Activated CD8-positive, alpha-beta T cell treated with anti-CD3 and anti-CD28 coated beads for 36 hours (primary cell): Measurements from ENCODE around the gene NTRK1. TPM values are rescaled to one million over a fixed set of nuclear protein-coding genes. Genes with fewer than 3 reads are reported as not detected.

ENCODE experiments used
- ATAC-seq: fragments of 200-7000 bp; cut with Tn5 transposase; one replicate; pipeline ENCODE4 v1.10.0; 2021; ENCODE audit warnings: mild to moderate bottlenecking, moderate library complexity
- CTCF ChIA-PET: fragments of 350-600 bp; sonication (Branson Sonifier 250); formaldehyde crosslinking; loops from one replicate; lab custom pipeline; 2021; ENCODE audit warnings: antibody characterized with exemption; lab: Charles Lee
- POLR2A ChIA-PET: fragments of 350-600 bp; sonication (Branson Sonifier 250); formaldehyde crosslinking; loops from one replicate; lab custom pipeline; 2021; ENCODE audit warnings: antibody characterized with exemption; lab: Charles Lee
- DNase-seq: peaks from one replicate; pipeline ENCODE4 v3.0.0-alpha.2; 2020
- H3K27ac Mint-ChIP-seq: one replicate; pipeline ENCODE4 v1.8.0; 2021; ENCODE audit warnings: mild to moderate bottlenecking, mixed read lengths
- H3K27me3 Mint-ChIP-seq: one replicate; pipeline ENCODE4 v1.8.0; 2021; ENCODE audit warnings: mixed read lengths
- H3K36me3 Mint-ChIP-seq: one replicate; pipeline ENCODE4 v1.8.0; 2021; ENCODE audit warnings: low read depth, mixed read lengths
- H3K4me1 Mint-ChIP-seq: one replicate; pipeline ENCODE4 v1.8.0; 2021; ENCODE audit warnings: low read depth, mixed read lengths
- H3K4me3 Mint-ChIP-seq: one replicate; pipeline ENCODE4 v1.8.0; 2021; ENCODE audit warnings: mild to moderate bottlenecking, moderate library complexity, mixed read lengths
- H3K9me3 Mint-ChIP-seq: one replicate; pipeline ENCODE4 v1.8.0; 2021; ENCODE audit warnings: mixed read lengths
- intact Hi-C: fragments of 100-400 bp; cut with micrococcal nuclease; formaldehyde crosslinking; loops from one replicate; pipeline ENCODE4 v1.10.0; 2022
- total RNA-seq, 2 experiments: library from RNA; stranded (reverse); gene quantifications; one replicate each; pipeline ENCODE4 v1.2.3, GENCODE V29; 2021
- TF ChIP-seq, protein P1 (sequence below): fragments of 200-600 bp; IDR thresholded peaks from one replicate; pipeline ENCODE4 v1.8.0; 2022; ENCODE audit warnings: antibody characterized with exemption, mild to moderate bottlenecking

Gene NTRK1
- total RNA-seq, 2 experiments from 2014 or later = 23.5 to 25.9 TPM

DNA sequence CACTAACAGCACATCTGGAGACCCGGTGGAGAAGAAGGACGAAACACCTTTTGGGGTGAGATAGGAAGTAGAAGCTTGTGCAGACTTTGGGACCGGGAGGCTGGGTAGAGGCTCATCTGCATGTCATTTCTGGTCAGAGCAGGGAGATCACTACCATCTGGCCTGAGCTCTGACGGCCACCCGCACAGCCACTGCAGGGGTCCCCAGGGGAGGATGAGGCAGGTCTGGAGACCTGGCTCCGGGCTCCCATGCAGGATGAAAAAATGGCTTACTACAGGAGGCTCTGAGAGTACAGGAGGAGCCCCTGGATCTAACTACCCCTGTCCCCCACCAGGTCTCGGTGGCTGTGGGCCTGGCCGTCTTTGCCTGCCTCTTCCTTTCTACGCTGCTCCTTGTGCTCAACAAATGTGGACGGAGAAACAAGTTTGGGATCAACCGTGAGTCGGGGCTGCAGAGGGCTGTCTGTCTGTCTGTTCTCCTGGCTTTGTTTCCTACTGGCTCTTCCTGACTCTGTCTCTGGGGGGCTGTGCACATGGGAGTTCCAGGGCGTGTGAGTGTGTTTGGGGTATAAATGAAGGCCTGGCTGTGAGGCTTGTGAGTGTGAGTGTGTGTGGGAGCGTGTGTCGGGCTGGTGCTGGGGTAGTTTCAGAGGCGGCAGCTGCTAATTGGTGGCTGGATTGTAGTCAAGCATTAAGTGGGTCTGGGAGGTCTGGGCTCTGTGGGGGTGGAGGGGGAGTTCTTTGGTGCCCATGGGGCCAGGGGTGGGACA lies 14.1 kb downstream of the NTRK1 start:
- ChIA-PET POLR2A (interaction anchor here (1.4 kb wide), 1 partner anchor 10 kb away, joined by 3 read pairs; no protein-coding TSS in a partner anchor), CTCF (interaction anchor here (0.7 to 10.4 kb wide), 7 partner anchors 9 to 185 kb away, joined by 3 to 83 read pairs (median 4); partner anchors contain the start of gene PEAR1)
- Mint-ChIP-seq H3K9me3 (no peaks in the 10 kb centered on the region), H3K27me3 (peaks cover 5% of the 10 kb centered on the region), H3K27ac (no peak overlapping the region), H3K36me3 (no peaks in the 10 kb centered on the region), H3K4me3 (no peak overlapping the region), H3K4me1 (peaks cover 5% of the 10 kb centered on the region)
- TF ChIP-seq, protein P1, sequence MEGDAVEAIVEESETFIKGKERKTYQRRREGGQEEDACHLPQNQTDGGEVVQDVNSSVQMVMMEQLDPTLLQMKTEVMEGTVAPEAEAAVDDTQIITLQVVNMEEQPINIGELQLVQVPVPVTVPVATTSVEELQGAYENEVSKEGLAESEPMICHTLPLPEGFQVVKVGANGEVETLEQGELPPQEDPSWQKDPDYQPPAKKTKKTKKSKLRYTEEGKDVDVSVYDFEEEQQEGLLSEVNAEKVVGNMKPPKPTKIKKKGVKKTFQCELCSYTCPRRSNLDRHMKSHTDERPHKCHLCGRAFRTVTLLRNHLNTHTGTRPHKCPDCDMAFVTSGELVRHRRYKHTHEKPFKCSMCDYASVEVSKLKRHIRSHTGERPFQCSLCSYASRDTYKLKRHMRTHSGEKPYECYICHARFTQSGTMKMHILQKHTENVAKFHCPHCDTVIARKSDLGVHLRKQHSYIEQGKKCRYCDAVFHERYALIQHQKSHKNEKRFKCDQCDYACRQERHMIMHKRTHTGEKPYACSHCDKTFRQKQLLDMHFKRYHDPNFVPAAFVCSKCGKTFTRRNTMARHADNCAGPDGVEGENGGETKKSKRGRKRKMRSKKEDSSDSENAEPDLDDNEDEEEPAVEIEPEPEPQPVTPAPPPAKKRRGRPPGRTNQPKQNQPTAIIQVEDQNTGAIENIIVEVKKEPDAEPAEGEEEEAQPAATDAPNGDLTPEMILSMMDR = no peak
- intact Hi-C loops = no loop called here
- ATAC-seq (no peak), DNase-seq (no peak)

- Mint-ChIP-seq H3K9me3 (no peaks in the 10 kb centered on the region), H3K27me3 (peaks cover 5% of the 10 kb centered on the region), H3K36me3 (no peaks in the 10 kb centered on the region), H3K27ac (no peak overlapping the region), H3K4me1 (peaks cover 5% of the 10 kb centered on the region), H3K4me3 (no peak overlapping the region)
- ChIA-PET CTCF (interaction anchor here (1.2 to 10.4 kb wide), 5 partner anchors 9 to 61 kb away, joined by 3 to 83 read pairs (median 6); partner anchors contain the start of gene PEAR1), POLR2A (no interaction called here)
- intact Hi-C loops = no loop called here
- DNase-seq (no peak), ATAC-seq (no peak)
- TF ChIP-seq, protein P1 = no peak
These were observed 14.6 kb downstream of the NTRK1 start for GRCh38 chr1:156875341-156875615.

DNA sequence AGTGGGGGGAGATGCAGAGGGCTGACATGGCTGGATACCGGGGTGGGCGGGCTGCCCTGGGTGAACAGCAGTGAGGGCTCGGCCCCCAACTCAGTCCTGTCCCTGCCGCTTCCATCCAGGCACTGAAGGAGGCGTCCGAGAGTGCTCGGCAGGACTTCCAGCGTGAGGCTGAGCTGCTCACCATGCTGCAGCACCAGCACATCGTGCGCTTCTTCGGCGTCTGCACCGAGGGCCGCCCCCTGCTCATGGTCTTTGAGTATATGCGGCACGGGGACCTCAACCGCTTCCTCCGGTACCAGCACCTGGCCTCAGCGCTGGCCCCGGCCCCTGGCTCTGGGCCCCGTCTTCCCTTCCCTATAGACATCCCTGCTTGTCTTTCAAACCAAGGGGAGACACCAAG lies 15.6 kb downstream of the NTRK1 start:
- Mint-ChIP-seq H3K36me3 (no peaks in the 10 kb centered on the region), H3K9me3 (no peaks in the 10 kb centered on the region), H3K4me3 (no peak overlapping the region), H3K27ac (no peak overlapping the region), H3K4me1 (no peaks in the 10 kb centered on the region), H3K27me3 (peaks cover 5% of the 10 kb centered on the region)
- ATAC-seq = no peak
- CTCF ChIA-PET = interaction anchor here (1.3 to 10.4 kb wide), 2 partner anchors 15 to 38 kb away, joined by 3 to 83 read pairs; partner anchors contain the start of gene PEAR1
- DNase-seq = no peak
- POLR2A ChIA-PET = no interaction called here
- intact Hi-C loops = no loop called here
- TF ChIP-seq, protein P1 = no peak

- CTCF ChIA-PET = interaction anchor here (1.1 to 10.4 kb wide), 3 partner anchors 13 to 50 kb away, joined by 3 to 83 read pairs (median 3); partner anchors contain the start of gene PEAR1
- no peak for ATAC-seq
- DNase-seq = no peak
- POLR2A ChIA-PET = no interaction called here
- Mint-ChIP-seq H3K9me3 (no peaks in the 10 kb centered on the region), H3K4me1 (no peaks in the 10 kb centered on the region), H3K27me3 (peaks cover 9% of the 10 kb centered on the region), H3K4me3 (no peak overlapping the region), H3K36me3 (no peaks in the 10 kb centered on the region), H3K27ac (no peak overlapping the region)
- TF ChIP-seq, protein P1 = no peak
- intact Hi-C loops = no loop called here
These were observed 16.9 kb downstream of the NTRK1 start for GRCh38 chr1:156877433-156878170.
